CD4-positive, CD25-positive, alpha-beta regulatory T cell (primary cell): ENCODE data around the gene LONRF3. TPM values are rescaled to one million over a fixed set of nuclear protein-coding genes. Genes with fewer than 3 reads are reported as not detected.
"Not testable (repeated sequence)": the region's sequence is repeated elsewhere in the genome, so short reads cannot be mapped to it uniquely, and the experiment has no call there.

ENCODE experiments used
- ATAC-seq, 2 donors: fragments of 150-1000 bp; cut with Tn5 transposase; one replicate each; pipeline ENCODE4 v1.10.0; 2021; ENCODE audit warnings: low read depth in 2 of 2, moderate number of reproducible peaks in 2 of 2, moderate library complexity in 1 of 2
- DNase-seq, 3 donors: peaks; one replicate each; pipeline versions ENCODE4 v3.0.0 to v3.0.0-alpha.2; 2012 to 2022; ENCODE audit warnings: mixed read lengths in 1 of 3
- H3K27ac ChIP-seq: one replicate; pipeline ENCODE4 v1.7.0; 2013; ENCODE audit warnings: mild to moderate bottlenecking, low read length; ENCODE audit not compliant: insufficient read depth, poor library complexity, severe bottlenecking
- H3K27me3 ChIP-seq: one replicate; pipeline ENCODE4 v1.7.0; 2013; ENCODE audit warnings: low read length; ENCODE audit not compliant: control insufficient read depth, insufficient read depth
- H3K36me3 ChIP-seq: one replicate; pipeline ENCODE4 v1.7.0; 2013; ENCODE audit warnings: mild to moderate bottlenecking, low read length, moderate library complexity; ENCODE audit not compliant: control insufficient read depth, insufficient read depth
- H3K4me1 ChIP-seq: 2 replicates; pipeline ENCODE4 v1.7.0; 2013; ENCODE audit warnings: mild to moderate bottlenecking, low read length; ENCODE audit not compliant: insufficient read depth, control insufficient read depth, poor library complexity, severe bottlenecking
- H3K4me3 ChIP-seq: one replicate; pipeline ENCODE4 v1.7.0; 2013; ENCODE audit warnings: low read depth, mild to moderate bottlenecking, low read length, moderate library complexity
- H3K9me3 ChIP-seq, 2 experiments: 1 replicate in 1 of 2; 2 replicates in 1 of 2; pipeline ENCODE4 v1.7.0; 2013; ENCODE audit warnings: low read length in 2 of 2, mild to moderate bottlenecking in 1 of 2, moderate library complexity in 1 of 2; ENCODE audit not compliant: control insufficient read depth in 2 of 2
- H3K27ac Mint-ChIP-seq, 3 donors: one replicate each; pipeline ENCODE4 v1.8.0; 2020 to 2022; ENCODE audit warnings: mild to moderate bottlenecking in 3 of 3, mixed read lengths in 3 of 3, moderate library complexity in 2 of 3
- H3K27me3 Mint-ChIP-seq: one replicate; pipeline ENCODE4 v1.8.0; 2022; ENCODE audit warnings: mild to moderate bottlenecking, mixed read lengths
- H3K36me3 Mint-ChIP-seq: one replicate; pipeline ENCODE4 v1.8.0; 2020; ENCODE audit warnings: mixed read lengths
- H3K4me1 Mint-ChIP-seq, 4 donors: one replicate each; pipeline ENCODE4 v1.8.0; 2020 to 2022; ENCODE audit warnings: mixed read lengths in 4 of 4, mild to moderate bottlenecking in 1 of 4
- H3K4me3 Mint-ChIP-seq, 4 donors: one replicate each; pipeline ENCODE4 v1.8.0; 2020 to 2022; ENCODE audit warnings: mild to moderate bottlenecking in 4 of 4, mixed read lengths in 4 of 4, moderate library complexity in 3 of 4
- H3K9me3 Mint-ChIP-seq, 7 donors: one replicate each; pipeline ENCODE4 v1.8.0; 2020 to 2022; ENCODE audit warnings: mixed read lengths in 7 of 7, mild to moderate bottlenecking in 3 of 7, moderate library complexity in 2 of 7
- polyA plus RNA-seq, 4 donors: library from polyadenylated mRNA; unstranded; fragments of 300-500 nt; fragmentation: Illumina TruSeq; gene quantifications; one replicate each; pipeline ENCODE4 v1.2.3, GENCODE V29; 2021
- total RNA-seq: library from RNA; stranded (reverse); gene quantifications from one replicate; pipeline ENCODE4 v1.2.3, GENCODE V29; 2022

The LONRF3 gene
- total and polyA plus RNA-seq, 5 donors from 2014 or later: 1.2 to 5.3 (median 1.6) TPM

DNA sequence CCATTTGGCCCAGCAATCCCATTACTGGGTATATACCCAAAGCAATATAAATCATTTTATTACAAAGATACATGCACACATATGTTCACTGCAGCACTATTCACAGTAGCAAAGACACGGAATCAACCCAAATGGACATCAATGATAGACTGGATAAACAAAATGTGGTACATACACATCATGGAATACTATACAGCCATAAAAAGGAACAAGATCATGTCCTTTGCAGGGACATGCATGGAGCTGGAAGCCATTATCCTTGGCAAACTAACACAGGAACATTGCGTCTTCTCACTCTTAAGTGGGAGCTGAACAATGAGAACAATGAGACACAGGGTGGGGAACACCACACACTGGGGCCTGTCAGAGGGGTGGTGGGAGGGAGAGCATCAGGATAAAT, 51.9 kb downstream of the LONRF3 start:
- not testable (repeated sequence) for H3K4me1 ChIP-seq, H3K27ac ChIP-seq, ATAC-seq, H3K27me3 Mint-ChIP-seq, H3K27me3 ChIP-seq, DNase-seq, H3K9me3 ChIP-seq, H3K36me3 ChIP-seq, H3K27ac Mint-ChIP-seq, H3K36me3 Mint-ChIP-seq, H3K4me1 Mint-ChIP-seq, H3K4me3 Mint-ChIP-seq, H3K9me3 Mint-ChIP-seq, H3K4me3 ChIP-seq

DNA sequence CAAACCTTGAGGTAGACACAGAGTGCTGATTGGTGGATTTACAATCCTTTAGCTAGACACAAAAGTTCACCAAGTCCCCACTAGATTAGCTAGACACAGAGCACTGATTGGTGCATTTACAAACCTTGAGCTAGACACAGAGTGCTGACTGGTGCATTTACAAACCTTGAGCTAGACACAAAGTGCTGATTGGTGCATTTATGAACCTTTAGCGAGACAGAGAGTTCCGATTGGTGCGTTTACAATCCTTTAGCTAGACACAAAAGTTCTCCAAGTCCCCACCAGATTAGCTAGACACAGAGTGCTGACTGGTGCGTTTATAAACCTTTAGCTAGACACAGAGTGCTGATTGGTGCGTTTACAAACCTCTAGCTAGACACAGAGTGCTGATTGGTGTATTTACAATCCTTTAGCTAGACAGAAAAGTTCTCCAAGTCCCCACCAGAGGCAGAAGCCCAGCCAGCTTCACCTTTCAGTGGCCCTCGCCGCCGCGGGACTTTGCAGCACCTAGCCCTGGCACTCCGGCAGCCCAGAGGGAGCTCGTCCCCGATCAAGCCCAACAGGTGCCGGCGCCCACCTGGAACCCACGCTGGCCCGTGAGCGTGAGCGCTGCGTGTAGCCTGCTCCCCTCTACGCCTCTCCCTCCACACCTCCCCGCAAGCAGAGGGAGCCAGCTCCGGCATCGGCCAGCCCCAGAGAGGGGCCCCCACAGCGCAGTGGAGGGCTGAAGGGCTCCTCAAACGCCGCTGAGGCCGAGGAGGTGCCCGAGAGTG, 53.7 kb downstream of the LONRF3 start:
- ATAC-seq, H3K27me3 ChIP-seq, H3K9me3 ChIP-seq, H3K27ac Mint-ChIP-seq, H3K4me1 Mint-ChIP-seq, H3K27me3 Mint-ChIP-seq, H3K36me3 Mint-ChIP-seq, H3K36me3 ChIP-seq, H3K4me1 ChIP-seq, H3K27ac ChIP-seq, H3K4me3 Mint-ChIP-seq, H3K4me3 ChIP-seq, H3K9me3 Mint-ChIP-seq, DNase-seq: not testable (repeated sequence)

GRCh38 chrX:119028733-119029330, 54.4 kb downstream of the LONRF3 start:
- Mint-ChIP-seq H3K4me3 (no peak overlapping the region), H3K9me3 (peaks cover 0 to 4% (median 0%) of the 10 kb centered on the region in 7 donors), H3K4me1 (no peaks in the 10 kb centered on the region), H3K27me3 (no peaks in the 10 kb centered on the region), H3K27ac (no peak overlapping the region), H3K36me3 (no peaks in the 10 kb centered on the region)
- Histone ChIP-seq H3K4me1 (no peaks in the 10 kb centered on the region), H3K4me3 (no peak overlapping the region), H3K36me3 (no peaks in the 10 kb centered on the region), H3K27me3 (no peaks in the 10 kb centered on the region), H3K9me3 (no peaks in the 10 kb centered on the region), H3K27ac (no peak overlapping the region)
- DNase-seq (no peak), ATAC-seq (no peak)

DNA sequence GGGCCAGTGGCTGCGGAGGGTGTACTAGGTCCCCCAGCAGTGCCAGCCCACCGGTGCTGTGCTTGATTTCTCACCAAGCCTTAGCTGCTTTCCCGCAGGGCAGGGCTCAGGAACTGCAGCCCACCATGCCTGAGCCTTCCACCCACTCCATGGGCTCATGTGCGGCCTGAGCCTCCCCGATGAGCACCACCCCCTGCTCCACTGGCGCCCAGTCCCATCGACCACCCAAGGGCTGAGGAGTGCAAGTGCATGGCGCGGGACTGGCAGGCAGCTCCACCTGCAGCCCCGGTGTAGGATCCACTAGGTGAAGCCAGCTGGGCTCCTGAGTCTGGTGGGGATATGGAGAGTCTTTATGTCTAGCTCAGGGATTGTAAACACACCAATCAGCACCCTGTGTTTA, 55.2 kb downstream of the LONRF3 start:
- H3K4me3 Mint-ChIP-seq, H3K9me3 Mint-ChIP-seq, H3K27ac Mint-ChIP-seq, H3K27ac ChIP-seq, DNase-seq, H3K36me3 Mint-ChIP-seq, H3K27me3 Mint-ChIP-seq, H3K4me1 ChIP-seq, H3K9me3 ChIP-seq, H3K36me3 ChIP-seq, H3K4me3 ChIP-seq, H3K27me3 ChIP-seq, ATAC-seq, H3K4me1 Mint-ChIP-seq: not testable (repeated sequence)

DNA sequence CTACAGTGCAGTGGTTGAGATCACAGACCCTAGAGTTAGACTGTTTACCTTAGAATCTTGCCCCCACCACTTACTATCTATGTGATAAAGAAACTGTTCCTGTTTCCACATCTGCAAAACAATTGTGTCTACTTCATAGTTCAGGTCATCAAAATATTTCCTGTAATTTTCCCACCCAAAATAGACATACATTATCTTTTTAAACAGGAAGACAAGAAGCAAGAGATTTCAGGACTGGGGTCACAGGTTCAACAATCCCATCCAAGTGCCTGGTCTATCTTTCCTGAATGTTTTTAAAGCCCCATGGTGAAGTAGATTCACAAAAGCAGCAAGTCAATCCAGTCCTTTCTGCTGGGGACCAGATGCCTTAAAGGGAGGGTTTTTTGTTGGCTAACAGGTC, 56.6 kb downstream of the LONRF3 start:
- Mint-ChIP-seq H3K4me1 (no peaks in the 10 kb centered on the region), H3K4me3 (no peak overlapping the region), H3K9me3 (peaks cover 0 to 4% (median 0%) of the 10 kb centered on the region in 7 donors), H3K27ac (no peak overlapping the region), H3K36me3 (no peaks in the 10 kb centered on the region), H3K27me3 (no peaks in the 10 kb centered on the region)
- no peak overlapping the region for H3K4me3 ChIP-seq
- no peaks in the 10 kb centered on the region for H3K9me3 ChIP-seq
- no peaks in the 10 kb centered on the region for H3K27me3 ChIP-seq
- H3K27ac ChIP-seq: no peak overlapping the region
- no peaks in the 10 kb centered on the region for H3K4me1 ChIP-seq
- no peaks in the 10 kb centered on the region for H3K36me3 ChIP-seq
- DNase-seq (no peak), ATAC-seq (no peak)

DNA sequence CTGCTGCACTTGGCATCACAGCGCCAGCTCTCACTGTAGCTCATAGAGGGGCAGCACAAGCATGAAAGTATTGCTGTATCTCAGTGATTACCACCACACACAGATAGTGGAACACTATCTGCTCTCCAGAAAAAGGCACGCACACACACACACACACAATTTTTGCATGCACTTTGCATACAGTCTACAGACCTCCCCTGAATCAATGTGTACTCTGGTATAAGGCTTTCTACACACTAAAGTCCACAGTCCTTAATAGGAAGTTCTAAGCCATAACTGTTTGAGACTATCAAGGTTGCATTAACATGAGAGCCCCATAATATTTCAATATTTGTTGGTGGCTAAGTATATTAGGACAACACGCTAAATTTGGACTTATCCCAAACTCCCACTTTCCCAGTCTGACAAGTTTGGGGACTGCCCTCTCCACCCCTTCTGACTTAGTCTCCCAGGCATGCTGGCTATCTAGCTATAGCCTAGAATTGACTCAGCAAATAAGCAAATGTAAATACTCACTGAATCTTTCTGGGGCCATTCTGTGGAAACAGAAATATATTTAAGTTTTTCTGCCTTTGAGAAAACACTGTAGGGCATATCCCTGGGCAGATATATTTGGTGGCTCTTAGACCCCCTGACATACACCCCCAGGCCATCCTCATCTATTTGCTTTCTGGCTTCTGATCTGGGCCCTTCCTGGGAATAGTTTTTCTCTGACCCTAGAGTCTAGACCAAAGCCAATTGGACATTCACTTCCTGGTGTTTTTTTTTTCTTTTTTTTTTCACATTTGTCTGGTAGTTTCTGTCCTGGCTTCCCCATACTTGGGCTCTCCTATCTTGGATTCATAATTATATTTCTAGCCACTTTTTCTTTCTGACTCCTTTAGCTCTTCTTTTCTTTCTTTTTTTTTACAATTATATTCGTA, 62.0 kb downstream of the LONRF3 start:
- peak overlapping the region in 1 of 3 donors; percentile 49 for H3K27ac Mint-ChIP-seq
- ATAC-seq (no peak), DNase-seq (no peak)
- no peak overlapping the region for H3K4me3 ChIP-seq
- H3K36me3 ChIP-seq: no peaks in the 10 kb centered on the region
- H3K9me3 ChIP-seq: no peaks in the 10 kb centered on the region
- H3K4me3 Mint-ChIP-seq: no peak overlapping the region
- no peaks in the 10 kb centered on the region for H3K4me1 ChIP-seq
- no peaks in the 10 kb centered on the region for H3K27me3 ChIP-seq
- H3K36me3 Mint-ChIP-seq: no peaks in the 10 kb centered on the region
- peaks cover 0 to 2% (median 0%) of the 10 kb centered on the region in 7 donors for H3K9me3 Mint-ChIP-seq
- no peak overlapping the region for H3K27ac ChIP-seq
- H3K4me1 Mint-ChIP-seq: no peaks in the 10 kb centered on the region
- no peaks in the 10 kb centered on the region for H3K27me3 Mint-ChIP-seq

DNA sequence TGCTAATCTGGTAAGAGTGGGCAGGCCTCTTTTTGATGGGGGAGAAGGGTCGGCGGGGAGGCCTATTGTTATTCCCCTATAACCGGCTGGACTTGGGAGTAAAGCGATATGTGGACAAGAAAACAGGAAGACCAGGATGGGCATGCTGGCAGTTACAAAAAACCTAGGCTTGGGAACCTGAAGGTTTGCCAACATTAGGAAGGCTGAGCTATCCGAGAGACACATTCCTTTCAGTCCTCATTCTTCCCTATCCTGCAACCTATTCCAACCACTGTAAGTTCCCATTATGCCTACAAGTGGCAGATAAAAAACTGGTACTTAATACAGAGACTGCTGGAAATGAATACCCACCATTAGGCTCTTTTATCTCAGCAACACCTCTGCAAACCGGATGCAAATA, 66.0 kb downstream of the LONRF3 start:
- Histone ChIP-seq H3K36me3 (no peaks in the 10 kb centered on the region), H3K27me3 (no peaks in the 10 kb centered on the region), H3K27ac (no peak overlapping the region), H3K4me3 (no peak overlapping the region), H3K4me1 (no peaks in the 10 kb centered on the region), H3K9me3 (no peaks in the 10 kb centered on the region)
- DNase-seq (no peak), ATAC-seq (no peak)
- no peaks in the 10 kb centered on the region for H3K4me1 Mint-ChIP-seq
- H3K27ac Mint-ChIP-seq: no peak overlapping the region
- H3K4me3 Mint-ChIP-seq: no peak overlapping the region
- H3K36me3 Mint-ChIP-seq: no peaks in the 10 kb centered on the region
- H3K27me3 Mint-ChIP-seq: no peaks in the 10 kb centered on the region
- no peaks in the 10 kb centered on the region for H3K9me3 Mint-ChIP-seq
